Activated CD8-positive, alpha-beta T cell treated with anti-CD3 and anti-CD28 coated beads for 36 hours (primary cell): ENCODE data around the gene EXT2. TPM values are rescaled to one million over a fixed set of nuclear protein-coding genes. Genes with fewer than 3 reads are reported as not detected.

ENCODE experiments used
- ATAC-seq: fragments of 200-7000 bp; cut with Tn5 transposase; one replicate; pipeline ENCODE4 v1.10.0; 2021; ENCODE audit warnings: mild to moderate bottlenecking, moderate library complexity
- CTCF ChIA-PET: fragments of 350-600 bp; sonication (Branson Sonifier 250); formaldehyde crosslinking; loops from one replicate; lab custom pipeline; 2021; ENCODE audit warnings: antibody characterized with exemption; lab: Charles Lee
- POLR2A ChIA-PET: fragments of 350-600 bp; sonication (Branson Sonifier 250); formaldehyde crosslinking; loops from one replicate; lab custom pipeline; 2021; ENCODE audit warnings: antibody characterized with exemption; lab: Charles Lee
- DNase-seq: peaks from one replicate; pipeline ENCODE4 v3.0.0-alpha.2; 2020
- H3K27ac Mint-ChIP-seq: one replicate; pipeline ENCODE4 v1.8.0; 2021; ENCODE audit warnings: mild to moderate bottlenecking, mixed read lengths
- H3K27me3 Mint-ChIP-seq: one replicate; pipeline ENCODE4 v1.8.0; 2021; ENCODE audit warnings: mixed read lengths
- H3K36me3 Mint-ChIP-seq: one replicate; pipeline ENCODE4 v1.8.0; 2021; ENCODE audit warnings: low read depth, mixed read lengths
- H3K4me1 Mint-ChIP-seq: one replicate; pipeline ENCODE4 v1.8.0; 2021; ENCODE audit warnings: low read depth, mixed read lengths
- H3K4me3 Mint-ChIP-seq: one replicate; pipeline ENCODE4 v1.8.0; 2021; ENCODE audit warnings: mild to moderate bottlenecking, moderate library complexity, mixed read lengths
- H3K9me3 Mint-ChIP-seq: one replicate; pipeline ENCODE4 v1.8.0; 2021; ENCODE audit warnings: mixed read lengths
- intact Hi-C: fragments of 100-400 bp; cut with micrococcal nuclease; formaldehyde crosslinking; loops from one replicate; pipeline ENCODE4 v1.10.0; 2022
- total RNA-seq, 2 experiments: library from RNA; stranded (reverse); gene quantifications; one replicate each; pipeline ENCODE4 v1.2.3, GENCODE V29; 2021
- TF ChIP-seq, protein P1 (sequence below): fragments of 200-600 bp; IDR thresholded peaks from one replicate; pipeline ENCODE4 v1.8.0; 2022; ENCODE audit warnings: antibody characterized with exemption, mild to moderate bottlenecking

Gene EXT2
- total RNA-seq, 2 experiments from 2014 or later, result 20.0 to 20.2 TPM

DNA sequence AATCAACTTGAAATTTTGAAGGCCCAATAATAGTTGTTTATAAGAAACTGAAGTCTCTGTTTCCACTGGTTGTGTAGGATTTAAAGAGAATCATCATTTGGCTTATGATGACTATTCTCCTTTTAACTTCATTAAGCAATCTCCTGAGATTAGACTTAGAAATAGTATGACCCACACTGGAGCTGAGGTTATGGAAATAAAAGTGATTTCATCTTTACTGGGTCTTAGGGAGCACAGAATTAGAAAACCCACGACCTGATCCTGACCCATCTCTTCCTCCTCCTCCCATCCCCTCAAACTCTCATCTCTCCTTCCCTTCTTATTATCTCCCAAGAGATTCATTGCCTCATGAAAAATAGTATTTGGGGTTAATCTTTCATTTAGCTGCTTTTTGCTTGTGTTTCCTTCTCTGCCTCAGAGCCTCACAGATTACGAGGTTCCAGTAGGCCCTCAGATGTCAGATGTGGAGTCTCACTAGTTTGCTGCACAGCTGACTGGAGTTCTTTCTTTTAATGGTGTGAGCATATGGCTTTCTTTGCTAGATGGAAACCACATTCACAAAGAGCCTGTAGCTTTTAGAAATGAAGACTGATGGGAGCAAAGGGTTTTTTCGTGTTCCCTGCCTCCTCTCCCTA lies 129.5 kb downstream of the EXT2 start:
- intact Hi-C loops, result no loop called here
- no peaks in the 10 kb centered on the region for H3K9me3 Mint-ChIP-seq

DNA sequence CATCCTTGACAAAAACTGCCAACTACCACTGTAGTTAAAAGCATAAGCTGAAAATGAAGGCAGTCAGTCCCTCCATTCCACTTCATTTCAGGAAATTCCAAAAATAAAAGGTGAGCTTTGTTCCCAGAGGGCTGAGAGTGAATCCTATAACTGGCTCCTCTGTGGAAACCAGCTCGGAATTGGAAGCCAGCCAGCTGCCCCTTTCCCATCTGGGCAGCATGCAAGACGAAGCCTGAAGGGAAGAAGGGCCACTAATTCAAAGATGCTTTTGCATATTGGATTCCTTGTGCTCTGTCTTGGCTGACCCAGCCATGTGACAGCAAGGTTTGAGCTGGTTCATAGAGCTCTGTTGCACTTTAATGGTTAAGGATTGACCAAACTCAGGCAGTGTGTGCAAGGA lies 131.0 kb downstream of the EXT2 start:
- Mint-ChIP-seq H3K36me3 (peaks cover 3% of the 10 kb centered on the region), H3K4me1 (peaks cover 11% of the 10 kb centered on the region), H3K9me3 (no peaks in the 10 kb centered on the region), H3K27me3 (no peaks in the 10 kb centered on the region), H3K4me3 (no peak overlapping the region), H3K27ac (no peak overlapping the region)
- no peak for DNase-seq
- TF ChIP-seq, protein P1, sequence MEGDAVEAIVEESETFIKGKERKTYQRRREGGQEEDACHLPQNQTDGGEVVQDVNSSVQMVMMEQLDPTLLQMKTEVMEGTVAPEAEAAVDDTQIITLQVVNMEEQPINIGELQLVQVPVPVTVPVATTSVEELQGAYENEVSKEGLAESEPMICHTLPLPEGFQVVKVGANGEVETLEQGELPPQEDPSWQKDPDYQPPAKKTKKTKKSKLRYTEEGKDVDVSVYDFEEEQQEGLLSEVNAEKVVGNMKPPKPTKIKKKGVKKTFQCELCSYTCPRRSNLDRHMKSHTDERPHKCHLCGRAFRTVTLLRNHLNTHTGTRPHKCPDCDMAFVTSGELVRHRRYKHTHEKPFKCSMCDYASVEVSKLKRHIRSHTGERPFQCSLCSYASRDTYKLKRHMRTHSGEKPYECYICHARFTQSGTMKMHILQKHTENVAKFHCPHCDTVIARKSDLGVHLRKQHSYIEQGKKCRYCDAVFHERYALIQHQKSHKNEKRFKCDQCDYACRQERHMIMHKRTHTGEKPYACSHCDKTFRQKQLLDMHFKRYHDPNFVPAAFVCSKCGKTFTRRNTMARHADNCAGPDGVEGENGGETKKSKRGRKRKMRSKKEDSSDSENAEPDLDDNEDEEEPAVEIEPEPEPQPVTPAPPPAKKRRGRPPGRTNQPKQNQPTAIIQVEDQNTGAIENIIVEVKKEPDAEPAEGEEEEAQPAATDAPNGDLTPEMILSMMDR, result no peak
- ChIA-PET POLR2A (no interaction called here), CTCF (no interaction called here)
- intact Hi-C loops, result no loop called here
- ATAC-seq, result no peak

More for the DNA sequence above, 129.5 kb downstream of the EXT2 start:
- Mint-ChIP-seq H3K27me3 (no peaks in the 10 kb centered on the region), H3K4me1 (peaks cover 11% of the 10 kb centered on the region), H3K36me3 (peaks cover 3% of the 10 kb centered on the region), H3K4me3 (no peak overlapping the region), H3K27ac (no peak overlapping the region)
- CTCF ChIA-PET, result no interaction called here
- ATAC-seq (no peak), DNase-seq (no peak)
- POLR2A ChIA-PET, result no interaction called here
- TF ChIP-seq, protein P1, result no peak

DNA sequence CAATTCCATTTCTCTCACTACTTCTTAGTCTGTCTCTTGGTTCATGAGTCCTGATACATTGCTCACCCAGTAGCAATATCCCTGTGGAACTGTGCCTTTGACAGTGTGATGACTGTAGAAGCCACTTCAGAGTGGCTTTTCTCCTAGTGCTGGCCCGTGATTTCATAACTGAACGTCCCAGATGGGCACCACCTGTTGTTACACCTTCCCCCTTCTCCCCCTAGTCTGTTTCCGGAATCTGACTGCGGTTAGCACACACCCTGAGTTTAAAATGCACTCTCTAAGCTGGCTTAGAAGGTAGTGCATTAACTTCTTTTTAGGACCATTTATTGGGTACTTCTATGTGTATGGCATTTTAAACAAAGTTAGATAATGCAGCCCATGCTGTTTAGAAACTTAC lies 131.5 kb downstream of the EXT2 start:
- DNase-seq, result no peak
- TF ChIP-seq, protein P1, result no peak
- ChIA-PET CTCF (no interaction called here), POLR2A (no interaction called here)
- no peak overlapping the region for H3K4me3 Mint-ChIP-seq
- H3K27me3 Mint-ChIP-seq, result no peaks in the 10 kb centered on the region
- H3K36me3 Mint-ChIP-seq, result peaks cover 3% of the 10 kb centered on the region
- intact Hi-C loops, result no loop called here
- ATAC-seq, result no peak
- H3K4me1 Mint-ChIP-seq, result peaks cover 11% of the 10 kb centered on the region
- no peaks in the 10 kb centered on the region for H3K9me3 Mint-ChIP-seq
- no peak overlapping the region for H3K27ac Mint-ChIP-seq

DNA sequence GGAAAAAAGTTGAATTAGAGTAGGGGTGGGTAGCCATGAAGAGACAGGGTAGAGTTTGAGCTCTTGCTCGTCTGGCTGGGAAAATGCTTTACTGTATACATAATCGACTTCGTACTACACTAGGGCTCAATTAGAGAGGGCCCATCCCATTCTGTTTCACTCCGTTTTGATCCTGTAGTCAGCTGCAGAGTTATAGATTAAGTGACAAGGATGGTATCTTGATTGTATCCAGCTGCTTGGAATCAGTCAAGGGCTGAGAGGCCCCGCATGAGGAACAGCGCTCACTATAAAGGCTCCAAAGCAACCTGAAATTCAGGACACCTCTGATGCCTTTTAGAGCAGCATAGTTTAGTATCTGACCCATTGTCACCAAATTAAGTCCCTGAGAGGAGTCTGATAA lies 132.9 kb downstream of the EXT2 start:
- DNase-seq (no peak), ATAC-seq (no peak)
- intact Hi-C loops, result no loop called here
- ChIA-PET CTCF (no interaction called here), POLR2A (no interaction called here)
- no peak overlapping the region for H3K4me3 Mint-ChIP-seq
- TF ChIP-seq, protein P1, result no peak
- H3K36me3 Mint-ChIP-seq, result no peaks in the 10 kb centered on the region
- no peak overlapping the region for H3K27ac Mint-ChIP-seq
- H3K4me1 Mint-ChIP-seq, result peaks cover 11% of the 10 kb centered on the region
- H3K27me3 Mint-ChIP-seq, result no peaks in the 10 kb centered on the region
- H3K9me3 Mint-ChIP-seq, result no peaks in the 10 kb centered on the region

DNA sequence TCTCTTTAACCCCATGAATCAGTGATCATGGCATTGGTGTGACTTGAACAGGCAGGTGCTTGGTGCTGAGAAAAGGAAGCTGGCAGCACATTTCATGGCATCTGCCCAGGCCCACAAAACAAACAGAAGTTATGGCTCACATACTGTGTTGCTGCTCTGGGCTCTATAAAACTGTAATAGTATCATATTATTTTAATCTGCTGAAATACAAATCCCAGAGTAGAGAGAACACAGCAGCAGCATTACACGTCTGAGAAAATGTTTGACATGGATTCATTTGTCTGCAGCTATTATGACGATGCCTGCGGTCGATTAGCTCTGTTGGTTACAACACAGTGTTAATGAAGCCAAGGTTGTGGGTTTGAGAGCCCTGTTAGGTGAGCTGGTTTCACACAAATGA lies 133.6 kb downstream of the EXT2 start:
- TF ChIP-seq, protein P1, result no peak
- H3K36me3 Mint-ChIP-seq, result no peaks in the 10 kb centered on the region
- H3K9me3 Mint-ChIP-seq, result no peaks in the 10 kb centered on the region
- intact Hi-C loops, result no loop called here
- no peak overlapping the region for H3K27ac Mint-ChIP-seq
- H3K4me1 Mint-ChIP-seq, result peaks cover 11% of the 10 kb centered on the region
- no peaks in the 10 kb centered on the region for H3K27me3 Mint-ChIP-seq
- ChIA-PET CTCF (no interaction called here), POLR2A (no interaction called here)
- ATAC-seq (no peak), DNase-seq (no peak)
- no peak overlapping the region for H3K4me3 Mint-ChIP-seq
